ENCODE results near the gene TTLL8. TPM values are rescaled to one million over a fixed set of nuclear protein-coding genes. Genes with fewer than 3 reads are reported as not detected.

TTLL8 gene
- total and polyA plus RNA-seq, 2 of the 8 experiments (the other 6 are each of a cell fraction or from before 2014, with no cell fraction given) = not detected

DNA sequence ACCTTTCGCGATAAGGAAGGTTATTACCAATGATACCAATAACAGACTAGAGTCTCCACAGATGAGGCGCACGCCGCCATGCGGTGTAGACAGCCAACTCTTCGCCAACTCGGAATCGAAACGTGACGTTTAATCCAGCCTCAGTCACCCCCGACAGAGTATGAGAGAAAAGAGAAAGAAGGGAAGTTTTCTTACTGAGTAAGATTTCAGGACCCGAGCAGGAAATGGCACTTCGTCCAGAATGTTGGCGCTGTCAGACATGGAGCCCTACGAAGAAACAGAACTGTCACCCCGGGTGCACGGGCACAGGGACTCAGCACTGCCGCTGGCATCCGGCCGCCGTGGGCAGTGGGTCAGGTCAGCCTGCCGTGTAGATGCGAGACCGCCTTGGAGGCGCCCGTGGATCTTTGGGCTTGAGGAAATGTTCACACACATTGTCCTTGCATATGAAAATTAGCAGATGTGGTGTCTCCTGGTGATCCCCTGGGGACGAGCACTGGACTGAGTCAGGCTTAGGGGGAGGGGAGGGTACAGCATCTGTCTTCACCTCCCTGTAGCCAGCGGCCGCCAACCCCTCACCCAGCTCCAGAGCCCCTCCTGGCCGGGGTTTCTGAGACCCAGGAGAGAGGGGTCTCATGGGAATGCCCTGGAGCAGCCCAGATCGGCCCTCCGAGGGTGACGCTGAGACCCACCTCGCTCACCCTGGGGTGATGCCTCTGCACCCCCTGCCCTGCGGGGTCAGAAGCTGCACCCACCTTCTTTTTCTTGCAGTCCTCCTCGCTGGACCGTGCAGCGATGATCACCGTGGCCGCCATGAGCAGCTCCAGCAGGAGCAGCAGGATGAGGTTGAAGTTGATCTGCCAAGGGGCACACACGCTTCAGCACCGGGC, 18.8 kb upstream of the TTLL8 start:
- no peak for FAIRE-seq
- H3K14ac ChIP-seq (ENCODE audit: insufficient read length) = no peak overlapping the region
- no peaks in the 10 kb centered on the region for H3K79me2 ChIP-seq (ENCODE audit: control insufficient read depth in 1 of 2, insufficient read depth in 2 of 2, low read length in 2 of 2)
- no peak overlapping the region for H2AK5ac ChIP-seq (ENCODE audit: low read depth, low read length)
- no peak overlapping the region for H3K18ac ChIP-seq (ENCODE audit: extremely low read depth, low read length)
- H3K23ac ChIP-seq (ENCODE audit: insufficient read length) = no peak overlapping the region
- H4K8ac ChIP-seq (ENCODE audit: extremely low read depth, insufficient read depth, low read length) = no peak overlapping the region; the same call in none of the 2 replicates
- no peak overlapping the region for H3K9ac ChIP-seq (replicated peaks in 1 of 4; ENCODE audit: extremely low read depth in 1 of 4, low read depth in 3 of 4, low read length in 3 of 4)
- no peaks in the 10 kb centered on the region for H4K20me1 ChIP-seq (replicated peaks in 1 of 2; ENCODE audit: control insufficient read depth in 1 of 2, insufficient read depth in 2 of 2, low read length in 2 of 2)
- no peak overlapping the region for H3K4me2 ChIP-seq (ENCODE audit: insufficient read depth in 1 of 2, low read depth in 2 of 2, low read length in 2 of 2)
- no peaks in the 10 kb centered on the region for H3K79me1 ChIP-seq (ENCODE audit: low read depth, low read length)
- H3K27ac ChIP-seq (ENCODE audit: low read depth, low read length) = no peak overlapping the region
- no peak overlapping the region for H3K4ac ChIP-seq (replicated peaks; ENCODE audit: insufficient read length, low read depth, low read length)
- H2BK120ac ChIP-seq (replicated peaks; ENCODE audit: low read depth, low read length) = no peak overlapping the region
- H2BK12ac ChIP-seq (ENCODE audit: low read depth, low read length) = no peak overlapping the region
- no peak overlapping the region for H2BK15ac ChIP-seq (ENCODE audit: low read length)
- CTCF ChIA-PET (ENCODE audit: partially characterized antibody) = interaction anchor here (0.5 to 2.3 kb wide), 2 partner anchors 66 to 255 kb away, joined by 3 to 9 read pairs; no protein-coding TSS in a partner anchor
- H3K23me2 ChIP-seq (ENCODE audit: low read depth, low read length) = no peaks in the 10 kb centered on the region
- no peaks in the 10 kb centered on the region; a peak in 2 of 7 replicates for H3K4me1 ChIP-seq (replicated peaks in 1 of 4; ENCODE audit: control insufficient read depth in 3 of 4, insufficient read depth in 4 of 4, low read length in 3 of 4)
- POLR2A ChIA-PET (ENCODE audit: partially characterized antibody) = no interaction called here
- H2AFZ ChIP-seq (ENCODE audit: low read length) = no peak overlapping the region
- H4K5ac ChIP-seq (ENCODE audit: insufficient read length, low read depth, low read length) = no peak overlapping the region
- H3K9me3 ChIP-seq (ENCODE audit: insufficient read depth in 2 of 2, low read depth in 1 of 2, low read length in 1 of 2) = no peaks in the 10 kb centered on the region
- WGBS, 2 experiments (ENCODE audit: extremely low coverage in 1 of 2, insufficient coverage in 1 of 2, insufficient read length in 1 of 2, insufficient replicate concordance in 2 of 2, low coverage in 1 of 2, low lambda C conversion rate in 2 of 2, missing lambda C conversion rate in 1 of 2) = 92% methylated on average over 42 of the region's 43 CpGs; no CpG with 5 or more reads in 1 of the 2 experiments
- H2BK5ac ChIP-seq (ENCODE audit: low read depth, low read length) = no peak overlapping the region
- no peaks in the 10 kb centered on the region for H3K27me3 ChIP-seq (replicated peaks in 1 of 4; ENCODE audit: control insufficient read depth in 3 of 4, extremely low read depth in 1 of 4, insufficient read depth in 3 of 4, low read length in 3 of 4)
- no peak for DNase-seq (ENCODE audit: low read depth in 1 of 2, low spot score in 2 of 2)
- H4K91ac ChIP-seq (replicated peaks; ENCODE audit: insufficient read length, low read length) = no peak overlapping the region
- H3K4me3 ChIP-seq (ENCODE audit: extremely low read depth in 1 of 4, insufficient read depth in 2 of 4, low read depth in 3 of 4, low read length in 4 of 4) = no peak overlapping the region
- no peaks in the 10 kb centered on the region for H3K36me3 ChIP-seq (ENCODE audit: control insufficient read depth in 2 of 4, insufficient read depth in 4 of 4, low read length in 3 of 4)
- H2BK20ac ChIP-seq (ENCODE audit: low read length) = no peak overlapping the region
- no peak overlapping the region for H3K56ac ChIP-seq (replicated peaks; ENCODE audit: insufficient read length, low read depth, low read length)
- no peak for TF ChIP-seq TBP (IDR thresholded peaks at IDR 0.05; ENCODE audit: low read depth, low read length)
- no peak for TF ChIP-seq CEBPB (IDR thresholded peaks at IDR 0.05; ENCODE audit: low read depth, low read length)
- no peak for TF ChIP-seq ATF3 (IDR thresholded peaks at IDR 0.05; ENCODE audit: insufficient read depth, low read depth, low read length)
- TF ChIP-seq ATF2 (IDR thresholded peaks at IDR 0.05; ENCODE audit: low read length) = no peak
- no peak for TF ChIP-seq SRF (IDR thresholded peaks at IDR 0.05; ENCODE audit: low read depth, low read length)
- no peak for TF ChIP-seq TCF12 (IDR thresholded peaks at IDR 0.05; ENCODE audit: low read depth, low read length)
- TF ChIP-seq FOSL1 (IDR thresholded peaks at IDR 0.05; ENCODE audit: insufficient read depth, low read depth, low read length) = no peak
- no peak for TF ChIP-seq BRCA1 (IDR thresholded peaks at IDR 0.05; ENCODE audit: low read depth, low read length)
- TF ChIP-seq POU5F1 (IDR thresholded peaks at IDR 0.05; ENCODE audit: low read depth, low read length) = no peak
- no peak for TF ChIP-seq JUN (IDR thresholded peaks at IDR 0.05; ENCODE audit: low read depth, low read length)

Measured in H1 (cell line).